WTC11 (cell line): Measurements from ENCODE around the gene PREP.
A peak's percentile ranks its signal among the peaks of the same experiment; 100 is the strongest.

ENCODE experiments used
- E2F4 ChIP-seq: sonication (generic); formaldehyde crosslinking; IDR thresholded peaks from 2 replicates; pipeline ENCODE4 v1.8.1; 2022; ENCODE audit warnings: low read depth, mild to moderate bottlenecking, moderate library complexity, missing genetic modification reagents, borderline replicate concordance
- GABPB1 ChIP-seq: sonication (generic); formaldehyde crosslinking; IDR thresholded peaks from 2 replicates; pipeline ENCODE4 v1.8.1; 2023; ENCODE audit warnings: mild to moderate bottlenecking, missing genetic modification reagents
- GTF2I ChIP-seq: fragments of 250-450 bp; sonication (Bioruptor Pico); conservative IDR thresholded peaks from 2 replicates; pipeline ENCODE4 v1.4.0; 2021; ENCODE audit warnings: mild to moderate bottlenecking
- NFATC4 ChIP-seq: fragments of 250-450 bp; sonication (Bioruptor Pico); IDR thresholded peaks from 2 replicates; pipeline ENCODE4 v1.9.0; 2021; ENCODE audit warnings: mild to moderate bottlenecking
- SOX15 ChIP-seq: fragments of 250-450 bp; sonication (Bioruptor Pico); IDR thresholded peaks from 2 replicates; pipeline ENCODE4 v1.9.0; 2021; ENCODE audit warnings: mild to moderate bottlenecking
- TF ChIP-seq, protein P1 (sequence below): sonication (generic); formaldehyde crosslinking; IDR thresholded peaks from 2 replicates; pipeline ENCODE4 v1.8.1; 2023; ENCODE audit warnings: mild to moderate bottlenecking, missing genetic modification reagents
- TF ChIP-seq, protein P2 (sequence below): fragments of 200-600 bp; IDR thresholded peaks from 2 replicates; pipeline ENCODE4 v1.8.0; 2022; ENCODE audit warnings: antibody characterized with exemption
- TF ChIP-seq, protein P3 (sequence below): sonication (generic); formaldehyde crosslinking; IDR thresholded peaks from 2 replicates; pipeline ENCODE4 v1.8.1; 2022; ENCODE audit warnings: low read depth, missing genetic modification reagents, borderline replicate concordance
- TF ChIP-seq, protein P4 (sequence below): sonication (generic); formaldehyde crosslinking; IDR thresholded peaks from 2 replicates; pipeline ENCODE4 v1.8.0; 2023; ENCODE audit warnings: mild to moderate bottlenecking, missing genetic modification reagents

DNA sequence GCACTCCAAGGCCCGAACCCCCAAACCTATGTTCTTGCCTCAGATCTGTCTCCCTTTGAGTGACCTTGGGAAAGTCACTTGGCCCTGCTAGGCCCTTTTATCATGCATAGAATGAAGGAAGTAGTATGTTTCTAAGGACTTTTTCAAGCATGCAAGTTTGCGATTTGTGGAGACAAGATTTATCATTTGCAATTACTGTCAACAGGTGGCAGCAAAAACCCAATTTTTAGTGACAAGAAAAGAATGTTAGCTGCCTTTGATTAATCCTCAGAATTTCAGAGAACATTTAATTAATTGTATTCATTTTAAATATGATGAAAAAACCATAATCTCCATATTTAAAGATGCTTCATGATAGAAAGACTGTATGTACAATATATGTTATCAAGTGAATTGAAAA, 28.3 kb upstream of the PREP start:
- TF ChIP-seq GTF2I (CRISPR knock-in tag) (no peak), E2F4 (CRISPR knock-in tag) (no peak), NFATC4 (CRISPR knock-in tag) (no peak), GABPB1 (no peak), SOX15 (CRISPR knock-in tag) (no peak)
- TF ChIP-seq, protein P1, sequence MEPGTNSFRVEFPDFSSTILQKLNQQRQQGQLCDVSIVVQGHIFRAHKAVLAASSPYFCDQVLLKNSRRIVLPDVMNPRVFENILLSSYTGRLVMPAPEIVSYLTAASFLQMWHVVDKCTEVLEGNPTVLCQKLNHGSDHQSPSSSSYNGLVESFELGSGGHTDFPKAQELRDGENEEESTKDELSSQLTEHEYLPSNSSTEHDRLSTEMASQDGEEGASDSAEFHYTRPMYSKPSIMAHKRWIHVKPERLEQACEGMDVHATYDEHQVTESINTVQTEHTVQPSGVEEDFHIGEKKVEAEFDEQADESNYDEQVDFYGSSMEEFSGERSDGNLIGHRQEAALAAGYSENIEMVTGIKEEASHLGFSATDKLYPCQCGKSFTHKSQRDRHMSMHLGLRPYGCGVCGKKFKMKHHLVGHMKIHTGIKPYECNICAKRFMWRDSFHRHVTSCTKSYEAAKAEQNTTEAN (CRISPR knock-in tag): no peak
- TF ChIP-seq, protein P2, sequence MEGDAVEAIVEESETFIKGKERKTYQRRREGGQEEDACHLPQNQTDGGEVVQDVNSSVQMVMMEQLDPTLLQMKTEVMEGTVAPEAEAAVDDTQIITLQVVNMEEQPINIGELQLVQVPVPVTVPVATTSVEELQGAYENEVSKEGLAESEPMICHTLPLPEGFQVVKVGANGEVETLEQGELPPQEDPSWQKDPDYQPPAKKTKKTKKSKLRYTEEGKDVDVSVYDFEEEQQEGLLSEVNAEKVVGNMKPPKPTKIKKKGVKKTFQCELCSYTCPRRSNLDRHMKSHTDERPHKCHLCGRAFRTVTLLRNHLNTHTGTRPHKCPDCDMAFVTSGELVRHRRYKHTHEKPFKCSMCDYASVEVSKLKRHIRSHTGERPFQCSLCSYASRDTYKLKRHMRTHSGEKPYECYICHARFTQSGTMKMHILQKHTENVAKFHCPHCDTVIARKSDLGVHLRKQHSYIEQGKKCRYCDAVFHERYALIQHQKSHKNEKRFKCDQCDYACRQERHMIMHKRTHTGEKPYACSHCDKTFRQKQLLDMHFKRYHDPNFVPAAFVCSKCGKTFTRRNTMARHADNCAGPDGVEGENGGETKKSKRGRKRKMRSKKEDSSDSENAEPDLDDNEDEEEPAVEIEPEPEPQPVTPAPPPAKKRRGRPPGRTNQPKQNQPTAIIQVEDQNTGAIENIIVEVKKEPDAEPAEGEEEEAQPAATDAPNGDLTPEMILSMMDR: peak; percentile 34
- TF ChIP-seq, protein P3, sequence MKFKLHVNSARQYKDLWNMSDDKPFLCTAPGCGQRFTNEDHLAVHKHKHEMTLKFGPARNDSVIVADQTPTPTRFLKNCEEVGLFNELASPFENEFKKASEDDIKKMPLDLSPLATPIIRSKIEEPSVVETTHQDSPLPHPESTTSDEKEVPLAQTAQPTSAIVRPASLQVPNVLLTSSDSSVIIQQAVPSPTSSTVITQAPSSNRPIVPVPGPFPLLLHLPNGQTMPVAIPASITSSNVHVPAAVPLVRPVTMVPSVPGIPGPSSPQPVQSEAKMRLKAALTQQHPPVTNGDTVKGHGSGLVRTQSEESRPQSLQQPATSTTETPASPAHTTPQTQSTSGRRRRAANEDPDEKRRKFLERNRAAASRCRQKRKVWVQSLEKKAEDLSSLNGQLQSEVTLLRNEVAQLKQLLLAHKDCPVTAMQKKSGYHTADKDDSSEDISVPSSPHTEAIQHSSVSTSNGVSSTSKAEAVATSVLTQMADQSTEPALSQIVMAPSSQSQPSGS (CRISPR knock-in tag): no peak
- TF ChIP-seq, protein P4, sequence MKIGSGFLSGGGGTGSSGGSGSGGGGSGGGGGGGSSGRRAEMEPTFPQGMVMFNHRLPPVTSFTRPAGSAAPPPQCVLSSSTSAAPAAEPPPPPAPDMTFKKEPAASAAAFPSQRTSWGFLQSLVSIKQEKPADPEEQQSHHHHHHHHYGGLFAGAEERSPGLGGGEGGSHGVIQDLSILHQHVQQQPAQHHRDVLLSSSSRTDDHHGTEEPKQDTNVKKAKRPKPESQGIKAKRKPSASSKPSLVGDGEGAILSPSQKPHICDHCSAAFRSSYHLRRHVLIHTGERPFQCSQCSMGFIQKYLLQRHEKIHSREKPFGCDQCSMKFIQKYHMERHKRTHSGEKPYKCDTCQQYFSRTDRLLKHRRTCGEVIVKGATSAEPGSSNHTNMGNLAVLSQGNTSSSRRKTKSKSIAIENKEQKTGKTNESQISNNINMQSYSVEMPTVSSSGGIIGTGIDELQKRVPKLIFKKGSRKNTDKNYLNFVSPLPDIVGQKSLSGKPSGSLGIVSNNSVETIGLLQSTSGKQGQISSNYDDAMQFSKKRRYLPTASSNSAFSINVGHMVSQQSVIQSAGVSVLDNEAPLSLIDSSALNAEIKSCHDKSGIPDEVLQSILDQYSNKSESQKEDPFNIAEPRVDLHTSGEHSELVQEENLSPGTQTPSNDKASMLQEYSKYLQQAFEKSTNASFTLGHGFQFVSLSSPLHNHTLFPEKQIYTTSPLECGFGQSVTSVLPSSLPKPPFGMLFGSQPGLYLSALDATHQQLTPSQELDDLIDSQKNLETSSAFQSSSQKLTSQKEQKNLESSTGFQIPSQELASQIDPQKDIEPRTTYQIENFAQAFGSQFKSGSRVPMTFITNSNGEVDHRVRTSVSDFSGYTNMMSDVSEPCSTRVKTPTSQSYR: no peak
